ENCODE results near the gene FCER1G. TPM values are rescaled to one million over a fixed set of nuclear protein-coding genes. Genes with fewer than 3 reads are reported as not detected.
A peak's percentile ranks its signal among the peaks of the same experiment; 100 is the strongest.

FCER1G gene
- total RNA-seq, 2 donors from 2014 or later = 0.49 to 7.4 TPM

- ATAC-seq = no peak
- Mint-ChIP-seq H3K9me3 (peaks cover 0 to 4% of the 10 kb centered on the region in 2 donors), H3K27ac (peak overlapping the region; percentile 73 to 97), H3K36me3 (peaks cover 17 to 20% of the 10 kb centered on the region in 2 donors)
- no peak for DNase-seq (ENCODE audit: low spot score in 2 of 2)
Measured at GRCh38 chr1:161180639-161181038, 34.5 kb upstream of the FCER1G start.

GRCh38 chr1:161182214-161182613 lies 32.9 kb upstream of the FCER1G start:
- DNase-seq (ENCODE audit: low spot score in 2 of 2) = peak in 1 of 2 donors; percentile 54
- Mint-ChIP-seq H3K27ac (peak overlapping the region; percentile 97 to 98), H3K36me3 (peaks cover 3 to 7% of the 10 kb centered on the region in 2 donors), H3K9me3 (peaks cover 0 to 9% of the 10 kb centered on the region in 2 donors)
- peak; percentile 76 to 78 for ATAC-seq

DNA sequence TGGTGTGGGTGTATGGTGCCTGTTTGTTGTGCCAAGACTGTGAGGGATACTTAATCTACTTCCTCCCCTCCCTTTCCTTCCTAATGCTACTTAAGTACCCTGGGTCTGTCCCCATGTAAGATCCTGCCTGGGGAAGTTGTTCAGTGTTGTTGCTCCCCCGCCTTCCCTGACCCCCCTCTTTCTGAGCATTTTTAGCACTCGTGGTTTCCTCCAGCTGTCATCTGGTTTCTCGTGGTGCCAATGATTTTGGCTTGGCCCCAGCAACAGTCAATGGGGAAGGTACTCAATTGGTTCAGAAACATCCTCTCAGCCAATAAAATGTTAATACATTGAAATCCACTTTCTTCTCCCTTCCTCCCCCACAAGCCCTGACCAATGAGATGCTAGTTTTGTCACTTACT lies 29.8 kb upstream of the FCER1G start:
- H3K27ac Mint-ChIP-seq = peak overlapping the region; percentile 83 to 97
- ATAC-seq (peak; percentile 68 to 72), DNase-seq (ENCODE audit: low spot score in 2 of 2) (peak; percentile 62 to 80)
- H3K9me3 Mint-ChIP-seq = peaks cover 0 to 9% of the 10 kb centered on the region in 2 donors
- H3K36me3 Mint-ChIP-seq = peaks cover 0 to 4% of the 10 kb centered on the region in 2 donors

DNA sequence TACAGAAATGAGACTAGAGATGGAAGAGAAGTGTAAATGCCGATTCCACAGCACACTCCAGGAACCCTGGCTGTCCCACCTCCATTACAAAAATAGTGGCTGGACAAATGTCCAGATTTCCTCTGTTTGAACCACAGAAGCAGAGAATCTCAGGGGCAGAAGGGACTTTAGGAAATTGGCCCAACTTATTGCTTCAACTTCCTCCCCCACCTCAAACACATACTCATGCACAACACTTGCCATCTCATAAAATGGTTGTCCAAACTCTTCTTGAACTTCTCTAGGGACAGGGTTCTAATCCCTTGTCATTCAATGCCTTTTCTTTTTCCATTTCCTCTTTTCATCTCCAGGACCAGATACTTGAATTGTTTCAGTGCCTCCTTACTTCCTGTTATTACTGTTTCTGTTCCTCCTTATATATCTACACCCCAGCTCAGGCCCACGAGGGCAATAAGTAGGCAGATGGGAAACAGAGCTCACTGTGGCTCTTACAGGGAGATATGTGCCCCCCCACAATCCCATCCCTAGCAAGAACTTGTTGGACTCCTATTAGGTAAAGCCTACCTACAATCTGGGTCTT lies 29.3 kb upstream of the FCER1G start:
- H3K27ac Mint-ChIP-seq = peak overlapping the region; percentile 83 to 97
- peaks cover 0 to 9% of the 10 kb centered on the region in 2 donors for H3K9me3 Mint-ChIP-seq
- no peak for DNase-seq (ENCODE audit: low spot score in 2 of 2)
- peaks cover 0 to 4% of the 10 kb centered on the region in 2 donors for H3K36me3 Mint-ChIP-seq
- no peak for ATAC-seq

- ATAC-seq = no peak
- DNase-seq (ENCODE audit: low spot score in 2 of 2) = no peak
- peaks cover 0 to 9% of the 10 kb centered on the region in 2 donors for H3K9me3 Mint-ChIP-seq
- H3K27ac Mint-ChIP-seq = peak overlapping the region; percentile 39 to 97
- H3K36me3 Mint-ChIP-seq = no peaks in the 10 kb centered on the region
Measured at GRCh38 chr1:161187311-161187710, 27.8 kb upstream of the FCER1G start.

GRCh38 chr1:161188381-161188780 lies 26.7 kb upstream of the FCER1G start:
- Mint-ChIP-seq H3K9me3 (peaks cover 0 to 9% of the 10 kb centered on the region in 2 donors), H3K36me3 (no peaks in the 10 kb centered on the region), H3K27ac (no peak overlapping the region)
- no peak for DNase-seq (ENCODE audit: low spot score in 2 of 2)
- ATAC-seq = no peak

- ATAC-seq (no peak), DNase-seq (ENCODE audit: low spot score in 2 of 2) (no peak)
- no peaks in the 10 kb centered on the region for H3K36me3 Mint-ChIP-seq
- H3K27ac Mint-ChIP-seq = no peak overlapping the region
- H3K9me3 Mint-ChIP-seq = peaks cover 0 to 9% of the 10 kb centered on the region in 2 donors
Measured at GRCh38 chr1:161189036-161189435, 26.1 kb upstream of the FCER1G start.

- ATAC-seq (no peak), DNase-seq (ENCODE audit: low spot score in 2 of 2) (no peak)
- Mint-ChIP-seq H3K9me3 (peaks cover 0 to under 1% of the 10 kb centered on the region in 2 donors), H3K36me3 (no peaks in the 10 kb centered on the region), H3K27ac (no peak overlapping the region)
Measured at GRCh38 chr1:161190962-161191521, 24.1 kb upstream of the FCER1G start.

- Mint-ChIP-seq H3K27ac (no peak overlapping the region), H3K9me3 (no peaks in the 10 kb centered on the region), H3K36me3 (no peaks in the 10 kb centered on the region)
- DNase-seq (ENCODE audit: low spot score in 2 of 2) (no peak), ATAC-seq (no peak)
Measured at GRCh38 chr1:161191971-161192370, 23.1 kb upstream of the FCER1G start.

DNA sequence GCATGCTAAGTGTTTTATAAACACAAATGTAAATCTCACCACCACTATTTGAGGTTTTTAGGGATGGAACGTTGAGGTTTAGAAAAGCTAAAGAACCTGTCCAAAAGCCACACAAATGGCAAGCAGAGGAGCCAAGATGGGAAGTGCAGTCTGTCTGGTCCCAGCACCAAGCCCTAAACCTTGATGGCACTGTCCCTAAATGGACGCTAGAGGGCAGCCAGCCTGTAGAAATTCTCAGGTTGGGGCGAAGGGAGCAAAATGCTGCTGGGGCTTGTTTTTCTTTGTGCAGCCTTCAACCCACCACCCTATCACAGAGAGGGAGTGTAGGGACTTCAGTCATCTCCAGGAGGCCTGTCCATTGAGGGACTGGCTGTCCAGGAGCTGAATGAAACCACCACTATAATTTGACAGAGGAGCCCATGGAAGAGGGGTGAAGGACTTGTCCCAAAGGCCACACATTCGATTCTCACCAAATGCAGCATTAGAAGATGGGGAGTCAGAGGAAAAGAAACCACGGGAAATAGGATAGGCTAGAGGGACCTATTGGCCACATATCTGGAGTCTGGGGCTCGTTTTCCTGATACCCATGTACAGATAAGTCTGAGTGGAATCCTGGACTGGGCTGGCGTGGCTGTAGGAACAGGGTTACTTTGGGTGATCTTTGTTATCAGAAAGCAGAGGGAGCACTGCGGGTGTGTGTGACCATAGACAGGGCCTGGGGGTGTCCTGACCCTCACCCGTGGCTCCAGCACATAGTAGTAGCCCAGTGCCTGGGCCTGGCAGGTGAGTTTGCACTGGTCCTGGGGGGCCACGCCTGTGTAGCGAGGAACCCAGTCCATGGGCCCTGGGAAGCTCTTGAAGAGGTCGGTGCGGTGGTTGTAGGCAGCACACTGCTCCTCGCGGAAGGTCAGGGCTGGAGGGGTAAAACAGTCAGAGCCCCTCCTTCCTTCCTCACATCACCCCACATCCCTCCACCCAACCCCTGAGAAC lies 22.3 kb upstream of the FCER1G start:
- peak overlapping the region; percentile 21 to 94 for H3K27ac Mint-ChIP-seq
- peak in 1 of 2 donors; percentile 60 for DNase-seq (ENCODE audit: low spot score in 2 of 2)
- no peaks in the 10 kb centered on the region for H3K36me3 Mint-ChIP-seq
- H3K9me3 Mint-ChIP-seq = no peaks in the 10 kb centered on the region
- peak; percentile 86 to 94 for ATAC-seq

DNA sequence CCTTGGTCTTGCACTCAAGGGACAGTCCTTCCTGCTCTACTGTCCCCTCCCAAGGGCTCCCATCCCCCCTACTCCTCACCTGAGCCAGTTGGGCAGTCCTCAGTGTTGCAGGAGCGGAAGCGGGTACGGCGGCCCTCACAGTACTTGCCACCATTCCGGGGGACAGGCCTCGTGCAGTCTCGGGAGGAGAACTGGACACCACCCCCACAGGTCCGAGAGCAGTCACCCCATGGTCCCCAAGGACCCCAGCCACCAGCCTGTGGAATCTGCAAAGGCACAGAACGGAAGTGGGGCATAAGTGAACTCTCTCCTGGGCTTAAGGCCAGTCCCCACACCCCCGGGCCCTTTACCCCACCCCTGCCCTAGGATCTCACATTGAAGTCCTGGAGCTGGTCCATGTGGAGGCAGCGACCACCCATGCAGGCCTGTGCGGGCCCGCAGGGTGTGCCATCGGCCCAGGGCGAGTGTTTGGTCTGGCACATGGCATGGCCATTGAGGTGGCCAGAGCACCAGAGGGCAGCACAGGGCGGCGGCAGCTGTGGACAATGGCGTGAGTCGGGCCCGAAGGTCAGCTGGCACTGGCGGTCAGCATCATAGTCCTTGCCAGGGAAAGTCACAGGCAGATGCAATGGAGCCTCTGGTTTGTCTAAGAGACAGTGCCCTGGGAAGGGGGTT lies 21.4 kb upstream of the FCER1G start:
- ATAC-seq (no peak), DNase-seq (ENCODE audit: low spot score in 2 of 2) (no peak)
- Mint-ChIP-seq H3K9me3 (no peaks in the 10 kb centered on the region), H3K27ac (peak overlapping the region in 1 of 2 donors; percentile 29), H3K36me3 (no peaks in the 10 kb centered on the region)

DNA sequence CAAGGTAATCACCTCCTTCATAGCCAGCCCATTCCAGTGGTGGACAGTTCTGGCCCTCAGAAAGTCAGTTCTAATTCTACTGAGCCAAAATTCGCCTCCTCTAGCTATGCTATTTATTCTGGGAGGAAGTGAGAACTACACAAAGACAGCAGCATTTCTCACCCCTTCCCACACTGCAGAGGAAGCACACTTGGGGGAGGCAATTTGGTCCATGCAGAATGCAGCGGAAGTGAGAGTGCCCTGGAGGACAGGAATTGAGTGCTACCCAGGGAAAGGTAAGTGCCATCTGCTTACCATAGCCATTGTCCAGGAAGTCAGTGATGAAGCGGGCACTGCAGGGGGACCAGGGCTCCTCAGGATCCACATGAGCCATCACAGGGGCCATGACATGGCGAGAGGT lies 19.9 kb upstream of the FCER1G start:
- Mint-ChIP-seq H3K27ac (peak overlapping the region in 1 of 2 donors; percentile 33), H3K36me3 (no peaks in the 10 kb centered on the region), H3K9me3 (no peaks in the 10 kb centered on the region)
- DNase-seq (ENCODE audit: low spot score in 2 of 2) = no peak
- ATAC-seq = no peak

GRCh38 chr1:161196111-161196510 lies 19.0 kb upstream of the FCER1G start:
- Mint-ChIP-seq H3K27ac (no peak overlapping the region), H3K36me3 (no peaks in the 10 kb centered on the region), H3K9me3 (no peaks in the 10 kb centered on the region)
- DNase-seq (ENCODE audit: low spot score in 2 of 2) (no peak), ATAC-seq (no peak)

DNA sequence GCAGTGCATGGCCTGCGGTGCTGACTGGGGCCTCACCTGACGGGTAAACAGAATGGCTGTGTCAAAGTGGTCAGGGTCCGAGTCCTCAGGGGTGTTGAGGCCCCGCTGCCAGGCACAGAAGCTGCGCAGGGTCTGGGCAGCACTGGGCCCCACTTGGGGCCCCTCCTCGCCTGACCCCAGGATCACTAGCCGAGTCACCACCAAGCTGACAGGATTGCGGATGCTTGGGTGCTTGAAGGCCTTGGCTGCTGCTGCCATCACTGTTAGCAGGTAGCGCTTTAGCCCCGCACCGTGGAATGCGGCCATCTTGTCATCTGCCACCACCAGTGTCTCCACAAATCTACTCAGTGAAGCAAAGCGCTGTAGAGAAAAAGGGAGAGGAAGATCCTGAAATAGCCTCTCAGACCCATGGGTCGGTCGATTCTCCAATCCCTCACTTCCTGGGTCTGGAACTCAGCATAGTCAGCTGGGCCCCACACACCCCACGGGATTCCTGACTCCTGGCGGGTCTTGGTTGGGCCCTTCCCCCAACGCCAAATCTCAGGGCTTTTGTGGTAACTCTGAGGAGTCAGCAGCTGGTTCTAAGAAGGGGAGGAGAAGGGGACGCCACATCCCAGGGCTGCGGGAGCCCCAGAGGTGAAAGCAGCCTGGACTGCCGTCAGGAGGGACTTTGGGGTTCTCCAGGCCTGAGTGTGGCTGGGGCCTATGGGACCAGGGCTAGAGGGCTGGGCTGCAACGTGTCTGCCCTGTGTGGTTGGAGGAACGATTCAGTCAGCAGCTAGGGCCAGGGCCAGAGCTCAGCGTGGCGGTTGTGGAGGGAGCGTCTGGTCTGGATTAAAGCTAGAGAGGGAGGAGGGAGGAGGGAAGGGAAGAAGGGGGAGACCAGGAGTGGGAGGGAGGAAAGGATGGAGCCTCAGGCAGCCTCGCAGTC lies 18.3 kb upstream of the FCER1G start:
- DNase-seq (ENCODE audit: low spot score in 2 of 2) (no peak), ATAC-seq (no peak)
- no peaks in the 10 kb centered on the region for H3K9me3 Mint-ChIP-seq
- no peaks in the 10 kb centered on the region for H3K36me3 Mint-ChIP-seq
- H3K27ac Mint-ChIP-seq = peak overlapping the region in 1 of 2 donors; percentile 92

DNA sequence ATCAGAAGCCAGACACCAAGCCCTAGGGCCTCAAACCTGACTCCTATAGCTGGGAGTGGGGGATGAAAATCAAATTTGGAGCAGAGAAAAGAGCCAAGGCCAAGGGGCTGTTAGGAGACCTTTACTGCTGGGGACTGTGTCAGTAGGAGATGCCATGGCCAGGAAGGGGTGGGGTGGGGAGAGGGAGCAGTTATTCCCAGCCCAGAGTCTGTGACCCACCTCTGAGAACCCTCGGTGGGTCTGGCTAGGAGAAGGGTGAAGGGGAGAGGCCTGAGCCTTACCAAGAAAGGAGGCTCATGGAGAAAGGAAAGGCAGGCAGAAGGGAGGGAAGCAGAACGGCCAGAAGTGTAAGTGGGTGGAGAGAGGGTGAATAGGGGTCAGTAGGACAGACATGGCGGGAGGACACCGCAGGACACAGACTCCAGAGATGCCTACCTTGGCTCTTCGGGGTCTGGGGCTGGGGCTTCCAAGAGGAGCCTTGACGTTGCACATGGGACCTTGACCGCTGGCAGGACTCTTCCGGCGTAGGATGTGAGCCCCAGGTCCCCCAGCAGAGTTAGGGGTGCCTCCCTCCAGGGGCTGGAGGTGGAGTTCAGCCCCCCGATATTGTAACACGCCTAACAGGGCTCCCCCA lies 17.4 kb upstream of the FCER1G start:
- ATAC-seq (no peak), DNase-seq (ENCODE audit: low spot score in 2 of 2) (no peak)
- Mint-ChIP-seq H3K36me3 (peaks cover 6 to 8% of the 10 kb centered on the region in 2 donors), H3K27ac (peak overlapping the region; percentile 28 to 92), H3K9me3 (no peaks in the 10 kb centered on the region)
